Kidney capillary endothelial cell (primary cell): Measurements from ENCODE around the gene ATP5MK.
"Not testable (repeated sequence)": the region's sequence is repeated elsewhere in the genome, so short reads cannot be mapped to it uniquely, and the experiment has no call there.

Source experiments
- DNase-seq: peaks from one replicate; pipeline ENCODE4 v3.0.0-alpha.2; 2018; ENCODE audit warnings: low spot score

The ATP5MK gene

DNA sequence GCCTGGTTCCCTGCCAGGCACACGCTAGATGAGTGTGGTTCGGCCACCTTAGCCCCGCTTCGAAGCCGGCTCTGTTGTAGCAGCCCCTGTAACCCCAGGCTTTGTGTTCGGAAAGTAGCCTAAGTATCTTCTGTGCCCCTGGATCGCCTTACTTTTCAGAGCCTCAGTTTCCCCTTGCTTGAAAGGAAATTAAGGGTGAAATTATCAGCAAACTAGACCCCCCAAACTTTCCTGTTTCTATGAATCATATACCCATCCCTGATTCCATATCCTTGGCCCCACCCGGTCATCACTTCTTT, 463 bp upstream of the ATP5MK start:
- DNase-seq = no peak

GRCh38 chr10:103395754-103396066, 565 bp downstream of the ATP5MK start:
- peak; percentile 5 for DNase-seq

DNA sequence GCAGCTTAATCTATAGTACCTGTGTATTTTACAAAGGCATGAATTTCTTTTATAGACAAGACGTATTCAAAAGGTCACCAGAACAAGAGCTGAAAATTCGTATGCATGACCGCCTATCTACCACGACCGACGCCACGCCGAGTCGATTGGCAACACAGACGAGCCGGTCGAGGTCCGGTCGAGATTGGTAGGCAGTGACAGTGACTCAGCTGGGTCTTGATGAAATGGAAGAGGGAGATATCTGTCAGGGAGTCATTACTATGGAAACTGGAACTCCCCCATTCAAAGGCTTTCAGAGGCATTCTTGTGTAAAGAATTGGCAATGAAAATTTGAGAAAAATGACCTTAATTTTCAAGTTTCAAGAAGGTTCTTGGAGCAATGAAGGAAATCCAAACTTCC, 2.1 kb downstream of the ATP5MK start:
- DNase-seq = no peak

GRCh38 chr10:103382769-103383168, 13.5 kb downstream of the ATP5MK start:
- DNase-seq = no peak

DNA sequence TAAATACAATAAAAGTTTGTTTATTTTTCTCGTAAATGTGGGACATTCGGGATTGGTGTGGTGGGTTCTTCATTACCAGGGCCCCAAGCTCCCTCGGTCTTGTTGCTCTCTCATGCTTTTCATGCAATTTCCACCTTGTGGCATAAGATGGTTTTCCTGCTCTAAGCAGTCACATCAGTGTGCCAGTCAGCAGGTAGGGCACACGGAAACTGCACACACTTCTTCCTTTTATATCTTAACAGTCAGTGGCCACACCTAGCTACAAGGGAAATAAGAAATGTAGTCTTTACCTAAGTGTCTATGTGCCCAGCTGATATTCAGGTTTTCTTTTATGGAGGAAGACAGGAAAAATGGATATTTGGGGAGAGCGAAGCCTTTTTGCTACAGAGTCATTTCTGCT, 22.0 kb downstream of the ATP5MK start:
- DNase-seq = no peak

DNA sequence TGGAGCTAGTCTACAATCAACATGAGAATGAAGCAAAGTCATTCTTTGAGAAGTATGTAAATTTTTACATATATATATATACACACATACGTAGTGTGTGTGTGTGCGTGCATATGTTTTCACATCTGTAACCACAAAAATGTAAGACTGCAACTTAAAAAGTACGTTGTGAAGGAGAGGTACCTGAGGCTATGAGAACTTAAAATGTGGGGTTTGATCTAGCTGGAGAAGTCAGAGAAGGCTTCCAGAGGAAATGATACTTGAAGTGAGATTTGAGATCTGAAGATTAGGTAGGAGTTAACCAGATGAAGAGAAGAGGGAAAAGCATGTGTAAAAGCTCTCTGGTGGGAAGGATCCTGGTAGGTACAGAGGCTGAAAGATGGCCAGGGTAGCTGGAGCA, 22.7 kb downstream of the ATP5MK start:
- no peak for DNase-seq

DNA sequence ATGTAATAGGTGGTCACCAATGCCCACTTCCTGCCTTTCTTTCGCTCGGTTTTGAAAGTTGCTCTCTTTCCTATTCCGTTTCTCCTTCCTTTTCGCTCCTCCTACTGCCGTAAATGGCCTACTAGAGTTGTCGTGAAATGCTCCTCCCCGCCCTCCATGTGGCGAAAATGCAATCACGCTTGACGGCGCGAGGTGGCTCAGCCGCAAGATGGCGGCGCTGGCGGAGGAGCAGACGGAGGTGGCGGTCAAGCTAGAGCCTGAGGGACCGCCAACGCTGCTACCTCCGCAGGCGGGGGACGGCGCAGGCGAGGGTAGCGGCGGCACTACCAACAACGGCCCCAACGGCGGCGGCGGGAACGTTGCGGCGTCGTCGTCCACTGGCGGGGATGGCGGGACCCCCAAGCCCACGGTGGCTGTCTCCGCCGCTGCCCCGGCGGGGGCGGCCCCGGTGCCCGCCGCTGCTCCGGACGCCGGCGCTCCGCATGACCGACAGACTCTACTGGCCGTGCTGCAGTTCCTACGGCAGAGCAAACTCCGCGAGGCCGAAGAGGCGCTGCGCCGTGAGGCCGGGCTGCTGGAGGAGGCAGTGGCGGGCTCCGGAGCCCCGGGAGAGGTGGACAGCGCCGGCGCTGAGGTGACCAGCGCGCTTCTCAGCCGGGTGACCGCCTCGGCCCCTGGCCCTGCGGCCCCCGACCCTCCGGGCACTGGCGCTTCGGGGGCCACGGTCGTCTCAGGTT, 28.3 kb downstream of the ATP5MK start, which contains the start of gene TAF5:
TAF5 (plus strand) TSS at position 195 of the 737 bp plus-strand sequence; CDS start at position 209, 14 bp downstream.
- peak; percentile 91 for DNase-seq

DNA sequence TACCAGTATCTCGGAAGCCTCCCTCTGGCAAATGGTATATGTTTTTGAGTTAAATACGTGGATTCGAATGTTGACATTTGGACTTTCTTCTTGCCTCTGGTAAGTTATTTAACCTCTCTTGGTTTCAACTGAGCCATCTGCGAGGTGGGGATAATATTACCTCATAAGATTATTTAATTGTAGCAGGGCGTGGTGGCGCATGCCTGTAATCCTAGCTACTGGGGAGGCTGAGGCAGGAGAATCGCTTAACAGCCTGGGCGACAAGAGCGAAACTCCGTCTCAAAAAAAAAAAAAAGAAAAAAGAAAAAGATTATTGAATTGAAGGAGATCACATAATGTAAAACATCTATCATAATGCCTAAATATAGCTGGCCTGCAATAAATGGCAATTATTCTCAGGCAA, 28.9 kb downstream of the ATP5MK start:
- DNase-seq = no peak

DNA sequence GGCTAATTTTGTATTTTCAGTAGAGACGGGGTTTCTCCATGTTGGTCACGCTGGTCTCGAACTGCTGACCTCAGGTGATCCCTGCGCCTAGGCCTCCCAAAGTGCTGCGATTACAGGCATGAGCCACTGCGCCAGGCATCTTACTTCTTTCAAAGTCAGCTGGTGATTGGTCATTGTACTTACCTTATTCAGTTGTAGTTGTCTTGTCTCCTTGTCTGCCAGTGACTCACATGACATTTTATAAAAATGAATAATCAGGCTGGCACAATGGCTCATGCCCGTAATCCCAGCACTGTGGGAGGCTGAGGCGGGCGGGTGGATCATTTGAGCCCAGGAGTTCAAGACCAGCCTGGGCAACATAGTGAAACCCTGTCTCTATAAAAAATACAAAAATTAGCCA, 35.5 kb downstream of the ATP5MK start:
- DNase-seq = not testable (repeated sequence)

DNA sequence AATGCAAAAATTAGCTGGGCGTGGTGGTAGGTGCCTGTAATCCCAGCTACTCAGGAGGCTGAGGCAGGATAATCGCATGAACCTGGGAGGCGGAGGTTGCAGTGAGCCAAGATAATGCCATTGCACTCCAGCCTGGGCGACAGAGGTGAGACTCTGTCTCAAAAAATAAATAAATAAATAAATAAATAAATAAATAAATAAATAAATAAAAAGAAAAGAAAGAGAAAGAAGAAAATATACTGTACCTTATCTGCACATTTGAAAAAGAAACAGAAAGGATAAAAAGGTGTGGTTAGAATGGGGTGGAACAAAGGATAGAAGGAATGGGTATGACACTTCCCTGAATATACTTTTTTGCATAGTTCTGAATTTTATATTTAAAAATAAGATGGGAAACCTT, 36.8 kb downstream of the ATP5MK start:
- DNase-seq = not testable (repeated sequence)

DNA sequence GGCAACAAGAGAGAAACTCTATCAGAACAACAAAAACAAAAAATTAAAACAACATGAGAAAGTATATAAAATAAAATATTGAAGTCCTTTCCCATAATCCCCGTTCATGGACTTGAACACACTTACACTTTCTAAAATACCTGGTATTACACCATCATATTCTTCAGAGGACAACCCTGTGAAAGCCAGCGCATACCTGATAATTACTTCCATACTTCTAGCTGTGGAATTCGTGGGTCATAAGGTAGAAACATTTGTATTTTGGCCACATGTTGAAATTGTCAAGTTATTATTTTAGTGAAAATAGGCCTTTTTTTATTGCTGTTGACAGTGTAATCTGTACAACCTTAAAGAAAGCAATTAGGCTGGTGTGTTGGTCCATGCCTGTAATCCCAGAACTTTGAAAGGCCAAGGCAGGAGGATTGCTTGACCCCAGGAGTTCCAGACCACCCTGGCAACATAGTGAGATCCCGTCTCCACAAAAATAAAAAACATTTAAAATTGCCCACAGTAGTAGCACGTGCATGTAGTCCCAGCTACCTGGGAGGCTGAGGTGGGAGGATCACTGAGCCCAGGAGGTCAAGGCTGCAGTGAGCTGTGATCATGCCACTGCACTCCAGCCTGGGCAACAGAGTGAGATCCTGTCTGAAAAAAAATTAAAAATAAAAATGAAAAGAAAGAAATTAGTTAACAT, 40.2 kb downstream of the ATP5MK start:
- DNase-seq = no peak

GRCh38 chr10:103354567-103354966, 41.7 kb downstream of the ATP5MK start:
- not testable (repeated sequence) for DNase-seq

- no peak for DNase-seq
These were observed 43.0 kb downstream of the ATP5MK start for GRCh38 chr10:103353281-103353680.

GRCh38 chr10:103350517-103351260, 45.6 kb downstream of the ATP5MK start, which contains the start of gene PCGF6:
PCGF6 (minus strand) TSS chr10:103351140; CDS start chr10:103351066, 74 bp downstream.
- peak; percentile 83 for DNase-seq

DNA sequence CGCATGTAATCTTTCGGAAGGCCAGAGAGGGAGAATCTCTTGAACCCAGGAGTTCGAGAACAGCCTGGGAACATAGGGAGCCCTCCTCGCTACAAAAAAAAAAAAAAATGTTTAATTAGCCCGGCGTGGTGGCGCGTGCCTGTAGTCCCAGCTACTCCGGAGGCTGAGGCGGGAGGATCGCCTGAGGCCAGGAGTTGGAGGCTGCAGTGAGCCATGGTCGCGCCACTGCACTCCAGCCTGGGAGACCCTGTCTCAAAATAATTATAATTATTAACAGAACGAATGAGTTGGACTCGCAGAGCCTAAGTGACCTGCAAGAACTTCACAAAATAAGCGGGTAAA, 46.1 kb downstream of the ATP5MK start:
- no peak for DNase-seq
